Retinal pigment epithelial cell (primary cell): ENCODE data around the gene C4orf51.
"Not testable (repeated sequence)": the region's sequence is repeated elsewhere in the genome, so short reads cannot be mapped to it uniquely, and the experiment has no call there.

Source experiments
- DNase-seq: peaks from one replicate; pipeline ENCODE4 v3.0.0-alpha.2; 2010; ENCODE audit warnings: low read depth
- H3K4me3 ChIP-seq: 2 replicates; pipeline ENCODE4 v1.5.1; 2011; ENCODE audit warnings: mild to moderate bottlenecking, low read length, control low read depth, moderate library complexity
- TF ChIP-seq, protein P1 (sequence below): conservative IDR thresholded peaks from 2 replicates; pipeline ENCODE4 v1.5.1; 2011; ENCODE audit warnings: low read depth, low read length, control low read depth, inconsistent platforms

C4orf51 gene

DNA sequence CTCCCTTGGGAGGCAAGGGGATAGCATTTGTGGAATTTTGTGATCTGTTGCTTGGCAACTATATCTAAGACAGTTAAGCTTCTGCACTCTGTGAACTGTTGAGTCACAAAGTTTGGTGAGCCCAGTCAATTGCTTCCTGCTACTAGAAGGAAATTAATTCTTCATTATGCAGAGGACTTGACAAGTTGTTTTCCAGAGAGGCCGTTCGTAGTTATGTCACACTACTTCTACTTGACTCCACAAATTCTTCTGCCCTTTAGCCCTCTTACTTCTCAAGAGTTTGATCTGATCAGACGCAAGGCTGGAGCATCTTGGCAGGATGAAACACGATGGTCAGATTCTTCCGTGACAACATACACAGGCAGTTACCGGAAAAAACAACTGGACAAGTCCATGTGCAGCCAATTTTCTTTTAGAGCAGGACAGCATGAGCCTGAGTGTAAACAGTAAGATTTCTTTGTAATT, at the start of gene C4orf51:
C4orf51 (plus strand) TSS at position 156 of the 465 bp plus-strand sequence; CDS start at position 214, 58 bp downstream.
- DNase-seq, result peak; percentile 84
- TF ChIP-seq, protein P1, sequence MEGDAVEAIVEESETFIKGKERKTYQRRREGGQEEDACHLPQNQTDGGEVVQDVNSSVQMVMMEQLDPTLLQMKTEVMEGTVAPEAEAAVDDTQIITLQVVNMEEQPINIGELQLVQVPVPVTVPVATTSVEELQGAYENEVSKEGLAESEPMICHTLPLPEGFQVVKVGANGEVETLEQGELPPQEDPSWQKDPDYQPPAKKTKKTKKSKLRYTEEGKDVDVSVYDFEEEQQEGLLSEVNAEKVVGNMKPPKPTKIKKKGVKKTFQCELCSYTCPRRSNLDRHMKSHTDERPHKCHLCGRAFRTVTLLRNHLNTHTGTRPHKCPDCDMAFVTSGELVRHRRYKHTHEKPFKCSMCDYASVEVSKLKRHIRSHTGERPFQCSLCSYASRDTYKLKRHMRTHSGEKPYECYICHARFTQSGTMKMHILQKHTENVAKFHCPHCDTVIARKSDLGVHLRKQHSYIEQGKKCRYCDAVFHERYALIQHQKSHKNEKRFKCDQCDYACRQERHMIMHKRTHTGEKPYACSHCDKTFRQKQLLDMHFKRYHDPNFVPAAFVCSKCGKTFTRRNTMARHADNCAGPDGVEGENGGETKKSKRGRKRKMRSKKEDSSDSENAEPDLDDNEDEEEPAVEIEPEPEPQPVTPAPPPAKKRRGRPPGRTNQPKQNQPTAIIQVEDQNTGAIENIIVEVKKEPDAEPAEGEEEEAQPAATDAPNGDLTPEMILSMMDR, result no peak
- no peak within 1 kb of the TSS for H3K4me3 ChIP-seq

DNA sequence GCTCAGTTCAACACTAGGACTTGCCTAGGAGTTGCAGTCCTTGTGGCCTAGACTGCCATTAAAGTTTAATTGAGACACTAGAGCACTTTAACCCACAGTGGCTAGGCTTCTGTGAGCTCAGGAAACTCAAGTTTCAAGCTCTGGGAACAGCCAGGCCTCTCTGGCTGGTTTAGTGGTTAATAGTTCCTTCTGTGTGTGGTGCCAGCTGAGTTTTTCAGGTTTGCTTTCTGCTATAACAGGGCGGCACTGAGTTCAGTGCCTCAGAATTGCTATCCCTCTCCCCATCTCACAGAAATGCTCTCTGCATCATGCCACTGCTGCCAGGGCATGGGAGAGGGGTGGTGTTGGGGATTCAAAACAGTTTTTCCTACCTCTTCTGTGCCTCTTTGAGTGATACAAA, 44.8 kb upstream of the C4orf51 start:
- no peak for DNase-seq
- H3K4me3 ChIP-seq, result no peak overlapping the region
- TF ChIP-seq, protein P1, result no peak

DNA sequence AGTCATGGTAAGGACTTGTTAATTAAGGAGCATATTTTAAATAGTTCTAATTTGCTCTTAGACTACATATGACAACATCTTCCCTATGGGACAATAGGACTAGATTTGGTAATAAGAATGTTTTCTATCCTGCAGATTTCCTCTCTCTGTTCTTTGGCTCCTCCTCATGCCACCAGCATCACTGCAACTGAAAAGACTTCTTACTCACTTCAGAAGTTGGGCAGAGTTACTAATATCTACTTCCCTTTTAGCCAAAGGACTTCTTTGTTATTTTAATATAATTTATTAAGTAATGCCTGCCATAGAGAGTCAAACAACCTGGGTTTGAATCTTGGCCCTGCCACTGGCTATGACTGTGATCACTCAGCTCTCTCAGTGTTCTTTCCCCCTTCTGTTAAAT, 44.3 kb upstream of the C4orf51 start:
- no peak overlapping the region for H3K4me3 ChIP-seq
- TF ChIP-seq, protein P1, result no peak
- DNase-seq, result no peak

DNA sequence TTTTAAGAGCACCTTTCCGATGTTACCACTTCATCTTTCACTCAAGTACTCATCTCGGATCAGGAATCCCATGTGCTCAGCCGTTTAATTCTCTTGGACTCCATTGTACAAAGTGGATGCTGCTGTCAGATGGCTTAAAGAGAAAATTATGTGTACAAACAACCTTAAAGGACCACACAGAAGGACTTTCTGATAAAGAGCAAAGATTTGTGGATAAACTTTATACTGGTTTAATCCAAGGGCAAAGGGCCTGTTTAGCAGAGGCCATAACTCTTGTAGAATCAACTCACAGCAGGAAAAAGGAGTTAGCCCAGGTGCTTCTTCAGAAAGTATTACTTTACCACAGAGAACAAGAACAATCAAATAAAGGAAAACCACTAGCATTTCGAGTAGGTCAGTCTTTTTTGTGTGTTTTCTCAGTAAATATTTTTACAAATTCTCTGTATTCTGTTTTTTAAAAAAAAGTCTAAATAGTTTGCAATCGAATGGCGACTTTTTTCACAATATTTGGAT, 40.7 kb upstream of the C4orf51 start:
- H3K4me3 ChIP-seq, result no peak overlapping the region
- TF ChIP-seq, protein P1, result no peak
- no peak for DNase-seq

DNA sequence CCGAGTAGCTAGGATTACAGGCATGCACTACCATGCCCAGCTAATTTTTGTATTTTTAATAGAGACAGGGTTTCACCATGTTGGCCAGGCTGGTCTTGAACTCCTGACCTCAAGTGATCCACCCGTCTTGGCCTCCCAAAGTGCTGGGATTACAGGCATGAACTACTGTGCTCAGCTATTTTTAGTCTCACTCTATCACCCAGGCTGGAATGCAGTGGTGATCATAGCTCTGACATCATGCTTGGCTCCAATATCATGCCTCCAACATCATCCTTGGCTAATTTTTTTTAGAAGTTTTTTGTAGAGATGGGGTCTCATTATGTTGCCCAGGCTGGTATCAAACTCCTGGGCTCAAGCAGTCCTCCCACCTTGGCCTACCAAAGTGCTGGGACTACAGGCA, 39.7 kb upstream of the C4orf51 start:
- not testable (repeated sequence) for H3K4me3 ChIP-seq, DNase-seq

DNA sequence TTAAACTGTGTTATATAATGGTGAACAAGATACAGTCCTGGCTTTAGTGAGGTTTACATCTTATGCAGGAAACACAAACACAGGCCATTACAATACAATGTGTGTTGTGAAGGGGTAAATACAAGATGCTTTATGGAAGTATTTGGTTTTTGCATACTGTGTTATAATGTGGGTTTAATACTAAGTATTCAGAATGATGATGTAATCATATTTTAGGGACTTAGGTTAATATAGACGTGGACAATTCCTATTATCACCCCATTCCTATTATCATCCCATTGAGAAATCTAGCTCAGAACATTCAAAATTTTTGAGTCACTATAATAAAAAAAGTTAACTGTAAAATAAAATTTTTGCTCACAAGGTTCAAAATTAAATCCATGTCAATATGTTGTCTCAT, 36.7 kb upstream of the C4orf51 start:
- H3K4me3 ChIP-seq, result no peak overlapping the region
- no peak for DNase-seq
- TF ChIP-seq, protein P1, result no peak

DNA sequence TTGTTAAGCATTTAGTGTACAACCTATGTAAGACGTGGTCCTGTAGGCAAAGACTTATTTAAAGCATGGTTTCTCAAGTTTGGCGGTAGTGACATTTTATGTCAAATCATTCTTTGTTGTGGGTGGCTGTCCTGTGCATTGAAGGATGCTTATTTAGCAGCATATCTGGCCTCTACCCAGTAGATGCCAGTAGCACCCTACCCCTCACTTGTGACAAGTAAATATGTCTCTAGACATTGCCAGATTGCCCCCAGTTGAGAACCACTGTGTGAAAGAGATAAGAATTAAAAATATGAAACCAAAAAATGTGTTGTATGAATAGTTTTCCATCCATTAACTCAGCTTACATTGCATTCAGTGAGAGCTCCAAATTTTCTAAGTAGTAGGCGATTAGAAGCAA, 35.2 kb upstream of the C4orf51 start:
- H3K4me3 ChIP-seq, result no peak overlapping the region
- TF ChIP-seq, protein P1, result no peak
- no peak for DNase-seq
